Measurements from ENCODE around the gene PDCD1LG2.

Gene PDCD1LG2

DNA sequence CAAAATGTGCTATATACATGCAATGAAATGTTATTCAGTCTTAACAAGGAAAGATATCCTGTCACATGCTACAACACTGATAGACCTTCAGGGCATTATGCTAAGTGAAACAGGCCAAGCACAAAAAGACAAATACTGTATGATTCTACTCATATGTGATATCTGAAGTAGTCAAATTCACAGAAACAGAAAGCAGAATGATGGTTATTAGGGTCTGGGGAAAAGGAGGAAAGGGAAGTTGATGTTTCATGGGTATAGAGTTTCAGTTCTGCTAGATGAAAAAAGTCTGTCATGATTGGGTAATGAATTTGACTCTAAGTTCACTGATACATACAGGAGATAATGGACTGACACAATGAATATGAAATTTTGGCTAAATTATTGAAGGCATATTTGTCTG is 107.4 kb downstream of the PDCD1LG2 start:
- peak overlapping the region; percentile 57 for H3K4me2 ChIP-seq (ENCODE audit: low read length)
- peak overlapping the region; percentile 59 for H3K27ac ChIP-seq (ENCODE audit: low read depth, low read length)
- peaks cover 86% of the 10 kb centered on the region for H3K79me2 ChIP-seq (ENCODE audit: control insufficient read depth, low read length)
- peaks cover 27% of the 10 kb centered on the region for H3K4me1 ChIP-seq (ENCODE audit: control insufficient read depth, low read length)
- peak overlapping the region; percentile 37 for H3K4me3 ChIP-seq (ENCODE audit: low read length)
- H3K9me2 ChIP-seq (replicated peaks; ENCODE audit: control insufficient read depth, low read length), result no peaks in the 10 kb centered on the region
- H3K9me3 ChIP-seq (ENCODE audit: control insufficient read depth, insufficient read depth, low read length), result no peaks in the 10 kb centered on the region
- H3K27me3 ChIP-seq (ENCODE audit: control insufficient read depth, low read length), result no peaks in the 10 kb centered on the region
- no peaks in the 10 kb centered on the region for H4K20me1 ChIP-seq (ENCODE audit: control insufficient read depth, insufficient read depth, low read depth, low read length)
- no peak for TF ChIP-seq EZH2phosphoT487 (IDR thresholded peaks at IDR 0.05; ENCODE audit: borderline replicate concordance, low read length)
- TF ChIP-seq, protein P1, sequence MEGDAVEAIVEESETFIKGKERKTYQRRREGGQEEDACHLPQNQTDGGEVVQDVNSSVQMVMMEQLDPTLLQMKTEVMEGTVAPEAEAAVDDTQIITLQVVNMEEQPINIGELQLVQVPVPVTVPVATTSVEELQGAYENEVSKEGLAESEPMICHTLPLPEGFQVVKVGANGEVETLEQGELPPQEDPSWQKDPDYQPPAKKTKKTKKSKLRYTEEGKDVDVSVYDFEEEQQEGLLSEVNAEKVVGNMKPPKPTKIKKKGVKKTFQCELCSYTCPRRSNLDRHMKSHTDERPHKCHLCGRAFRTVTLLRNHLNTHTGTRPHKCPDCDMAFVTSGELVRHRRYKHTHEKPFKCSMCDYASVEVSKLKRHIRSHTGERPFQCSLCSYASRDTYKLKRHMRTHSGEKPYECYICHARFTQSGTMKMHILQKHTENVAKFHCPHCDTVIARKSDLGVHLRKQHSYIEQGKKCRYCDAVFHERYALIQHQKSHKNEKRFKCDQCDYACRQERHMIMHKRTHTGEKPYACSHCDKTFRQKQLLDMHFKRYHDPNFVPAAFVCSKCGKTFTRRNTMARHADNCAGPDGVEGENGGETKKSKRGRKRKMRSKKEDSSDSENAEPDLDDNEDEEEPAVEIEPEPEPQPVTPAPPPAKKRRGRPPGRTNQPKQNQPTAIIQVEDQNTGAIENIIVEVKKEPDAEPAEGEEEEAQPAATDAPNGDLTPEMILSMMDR (IDR thresholded peaks at IDR 0.05; ENCODE audit: low read depth, low read length, poor library complexity, severe bottlenecking), result no peak
- peaks cover 27% of the 10 kb centered on the region for H3K36me3 ChIP-seq (ENCODE audit: control insufficient read depth, low read length)
- H3F3A ChIP-seq (ENCODE audit: control insufficient read depth, insufficient read depth), result peaks cover 9% of the 10 kb centered on the region

DNA sequence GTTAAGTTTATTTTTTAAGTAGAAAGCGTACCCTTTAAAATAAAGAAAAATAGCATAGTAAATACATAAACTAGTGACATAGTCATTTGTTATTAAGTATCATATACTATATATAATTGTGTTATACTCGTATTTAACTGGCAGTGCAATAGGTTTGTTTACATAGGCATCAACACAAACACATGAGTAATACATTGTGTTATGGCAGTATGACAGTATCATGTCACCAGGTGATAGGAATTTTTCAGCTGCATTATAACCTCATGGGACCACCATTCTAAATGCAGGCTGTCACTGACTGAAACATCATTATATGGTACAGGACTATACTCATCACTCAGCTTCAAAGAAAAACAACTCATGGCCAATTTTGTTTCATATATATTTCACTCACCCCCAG is 110.2 kb downstream of the PDCD1LG2 start:
- Histone ChIP-seq H3K27me3 (ENCODE audit: control insufficient read depth, low read length) (no peaks in the 10 kb centered on the region), H3K9me3 (ENCODE audit: control insufficient read depth, insufficient read depth, low read length) (no peaks in the 10 kb centered on the region), H3K79me2 (ENCODE audit: control insufficient read depth, low read length) (peaks cover 94% of the 10 kb centered on the region), H3K4me1 (ENCODE audit: control insufficient read depth, low read length) (peaks cover 51% of the 10 kb centered on the region), H3K4me2 (ENCODE audit: low read length) (no peak overlapping the region), H3F3A (ENCODE audit: control insufficient read depth, insufficient read depth) (peaks cover 9% of the 10 kb centered on the region), H3K27ac (ENCODE audit: low read depth, low read length) (no peak overlapping the region), H3K4me3 (ENCODE audit: low read length) (no peak overlapping the region), H3K36me3 (ENCODE audit: control insufficient read depth, low read length) (peaks cover 47% of the 10 kb centered on the region), H4K20me1 (ENCODE audit: control insufficient read depth, insufficient read depth, low read depth, low read length) (no peaks in the 10 kb centered on the region), H3K9me2 (replicated peaks; ENCODE audit: control insufficient read depth, low read length) (no peaks in the 10 kb centered on the region)
- TF ChIP-seq, protein P1 (IDR thresholded peaks at IDR 0.05; ENCODE audit: low read depth, low read length, poor library complexity, severe bottlenecking), result no peak
- TF ChIP-seq EZH2phosphoT487 (IDR thresholded peaks at IDR 0.05; ENCODE audit: borderline replicate concordance, low read length), result no peak
